Heart left ventricle (tissue), 13 donors: Measurements from ENCODE around the gene WDHD1.
"Not testable (repeated sequence)": the region's sequence is repeated elsewhere in the genome, so short reads cannot be mapped to it uniquely, and the experiment has no call there.

Experiments used
- POLR2A ChIP-seq, 2 donors: fragments of 450-650 bp; IDR thresholded peaks; one replicate each; pipeline ENCODE4 v1.6.1; 2017; ENCODE audit warnings: antibody characterized with exemption in 2 of 2, mild to moderate bottlenecking in 2 of 2, moderate library complexity in 2 of 2
- TF ChIP-seq, protein P1 (sequence below), 12 donors: fragments of 200-600 bp; sonication (generic) in 4 of 12; IDR thresholded peaks; one replicate each; pipeline versions ENCODE4 v1.5.0 to v1.8.0; 2018 to 2022; ENCODE audit warnings: antibody characterized with exemption in 12 of 12, mild to moderate bottlenecking in 5 of 12
- donor health status: ischemic (EF 13 %, LVEDD 7.1; RV severe dilation, severe dysfunction).
- donor health status: DM: no; HTN: yes; CAD: no.
- donor health status: DM: no; HTN: no; CAD: no.
- donor health status: ischemic (EF 25% LVEDD 6.9; RV normal size, moderate dysfunction).
- donor health status: ischemic (EF 25% LVEDD 5.7; RV mildly dilated, moderate dysfunction).
- donor health status: ischemic (EF 35%, LVEDD 5.7; RV mildly dilated, moderate dysfunction).
- donor health status: nonischemic (EF 11% LVEDD 7.7; RV severe dilation, severe dysfunction).
- donor health status: DM: yes; HTN: yes; CAD: no.
- donor health status: PGD.
- donor health status: ischemic (EF 29% LVEDD 5.4; RV normal size, mild dysfunction).
- donor health status: nonischemic (EF 23%, LVEDD 6.1; RV moderate dilation, normal function).

DNA sequence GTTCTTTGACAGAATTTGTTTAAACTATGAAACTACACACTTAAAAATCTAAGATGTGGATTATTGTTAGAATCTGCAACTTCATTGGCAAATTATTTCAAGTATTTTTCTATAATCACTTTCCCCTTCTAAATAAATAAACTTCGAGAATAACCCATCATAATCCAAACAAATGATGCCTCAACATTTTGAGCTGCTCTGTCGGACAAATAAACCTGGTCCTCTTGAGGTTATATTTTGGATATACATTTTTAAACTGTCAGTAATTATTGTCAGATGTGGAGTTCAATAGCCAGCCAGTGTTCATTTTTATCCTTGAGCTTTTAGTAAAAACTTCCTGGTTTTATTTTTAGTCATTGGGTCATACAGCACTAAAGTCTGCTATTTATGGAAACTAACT is 38.0 kb upstream of the WDHD1 start:
- TF ChIP-seq, protein P1, sequence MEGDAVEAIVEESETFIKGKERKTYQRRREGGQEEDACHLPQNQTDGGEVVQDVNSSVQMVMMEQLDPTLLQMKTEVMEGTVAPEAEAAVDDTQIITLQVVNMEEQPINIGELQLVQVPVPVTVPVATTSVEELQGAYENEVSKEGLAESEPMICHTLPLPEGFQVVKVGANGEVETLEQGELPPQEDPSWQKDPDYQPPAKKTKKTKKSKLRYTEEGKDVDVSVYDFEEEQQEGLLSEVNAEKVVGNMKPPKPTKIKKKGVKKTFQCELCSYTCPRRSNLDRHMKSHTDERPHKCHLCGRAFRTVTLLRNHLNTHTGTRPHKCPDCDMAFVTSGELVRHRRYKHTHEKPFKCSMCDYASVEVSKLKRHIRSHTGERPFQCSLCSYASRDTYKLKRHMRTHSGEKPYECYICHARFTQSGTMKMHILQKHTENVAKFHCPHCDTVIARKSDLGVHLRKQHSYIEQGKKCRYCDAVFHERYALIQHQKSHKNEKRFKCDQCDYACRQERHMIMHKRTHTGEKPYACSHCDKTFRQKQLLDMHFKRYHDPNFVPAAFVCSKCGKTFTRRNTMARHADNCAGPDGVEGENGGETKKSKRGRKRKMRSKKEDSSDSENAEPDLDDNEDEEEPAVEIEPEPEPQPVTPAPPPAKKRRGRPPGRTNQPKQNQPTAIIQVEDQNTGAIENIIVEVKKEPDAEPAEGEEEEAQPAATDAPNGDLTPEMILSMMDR (IDR thresholded peaks at IDR 0.05): not testable (repeated sequence)
- TF ChIP-seq POLR2A (IDR thresholded peaks at IDR 0.05): not testable (repeated sequence)
